Forelimb muscle (tissue), 1 donor: ENCODE measurements around the gene MISP3. TPM values are rescaled to one million over a fixed set of nuclear protein-coding genes. Genes with fewer than 3 reads are reported as not detected.
A peak's percentile ranks its signal among the peaks of the same experiment; 100 is the strongest.

Experiments used
- DNase-seq: peaks from one replicate; pipeline ENCODE4 v3.0.0-alpha.2; 2013; ENCODE audit warnings: low read depth
- polyA plus RNA-seq: library from polyadenylated mRNA; unstranded; fragments of 120-200 nt; gene quantifications from one replicate; pipeline ENCODE4 v1.2.1, GENCODE V29; 2013; ENCODE audit not compliant: insufficient read length

Gene MISP3
- polyA plus RNA-seq, 1 donor: 0.65 TPM

- DNase-seq: no peak
Observed at GRCh38 chr19:14102756-14103155, 30.2 kb downstream of the MISP3 start.

DNA sequence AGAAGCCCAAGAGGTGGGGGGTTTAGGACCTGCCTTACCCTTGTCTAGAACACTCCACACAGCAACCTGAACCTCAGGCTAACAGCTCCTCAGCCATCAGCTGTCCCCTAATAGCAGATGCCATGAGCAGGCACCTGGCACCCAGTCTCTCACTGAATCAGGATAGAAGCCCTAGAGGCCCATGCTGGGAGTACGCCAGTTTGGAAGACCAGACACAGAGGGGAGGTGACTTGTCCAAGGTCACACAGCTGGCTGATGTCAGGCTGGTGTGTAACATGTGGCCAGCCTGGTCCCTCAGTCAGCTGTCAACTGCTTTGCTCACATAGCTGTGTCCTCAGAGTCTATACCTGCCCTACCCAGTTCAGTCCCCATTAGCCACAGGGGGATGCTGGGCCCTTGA is 30.7 kb downstream of the MISP3 start:
- DNase-seq: no peak

DNA sequence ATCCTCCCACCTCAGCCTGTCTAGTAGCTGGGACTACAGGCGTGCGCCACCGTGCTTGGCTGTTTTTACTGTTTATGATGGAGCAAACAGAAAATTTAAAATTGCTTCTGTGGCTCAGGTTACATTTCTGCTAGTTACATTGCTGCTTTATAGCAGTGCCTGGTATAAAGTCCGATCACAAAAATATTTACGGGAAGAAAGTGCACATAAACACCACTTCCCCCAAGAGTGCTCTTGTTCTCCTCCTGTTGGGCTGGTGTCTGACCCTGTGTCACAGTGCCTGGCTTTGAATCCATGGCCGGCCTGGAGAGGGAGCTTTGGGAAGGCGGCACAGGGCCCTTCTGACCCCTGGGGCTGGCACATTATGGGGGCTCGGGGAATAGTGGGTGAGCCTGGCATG is 33.1 kb downstream of the MISP3 start:
- no peak for DNase-seq

DNA sequence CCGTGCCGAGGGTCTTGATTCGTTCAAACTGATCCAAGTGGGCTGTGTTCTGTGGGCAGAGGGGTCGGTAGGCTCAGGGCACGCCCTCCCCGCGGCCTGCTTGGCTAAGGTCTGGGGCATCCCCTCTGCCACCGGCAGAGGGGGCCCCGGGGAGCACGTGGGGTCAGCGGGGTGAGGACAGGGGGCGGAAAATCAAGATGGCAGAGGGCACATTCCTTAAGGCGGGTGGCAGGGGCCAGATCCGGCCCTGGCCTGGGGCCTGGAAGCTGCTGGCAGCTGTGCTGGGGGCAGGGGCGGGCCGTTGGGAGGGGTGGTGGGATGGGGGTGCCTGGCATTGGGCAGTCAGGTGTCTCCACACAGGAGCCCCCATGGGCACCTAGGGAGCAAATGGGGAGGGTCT is 34.3 kb downstream of the MISP3 start:
- no peak for DNase-seq

- no peak for DNase-seq
Observed at GRCh38 chr19:14107581-14108461, 35.2 kb downstream of the MISP3 start.

- no peak for DNase-seq
Observed at GRCh38 chr19:14110650-14111049, 38.1 kb downstream of the MISP3 start.

GRCh38 chr19:14111486-14111885 is 38.9 kb downstream of the MISP3 start:
- DNase-seq: no peak

DNA sequence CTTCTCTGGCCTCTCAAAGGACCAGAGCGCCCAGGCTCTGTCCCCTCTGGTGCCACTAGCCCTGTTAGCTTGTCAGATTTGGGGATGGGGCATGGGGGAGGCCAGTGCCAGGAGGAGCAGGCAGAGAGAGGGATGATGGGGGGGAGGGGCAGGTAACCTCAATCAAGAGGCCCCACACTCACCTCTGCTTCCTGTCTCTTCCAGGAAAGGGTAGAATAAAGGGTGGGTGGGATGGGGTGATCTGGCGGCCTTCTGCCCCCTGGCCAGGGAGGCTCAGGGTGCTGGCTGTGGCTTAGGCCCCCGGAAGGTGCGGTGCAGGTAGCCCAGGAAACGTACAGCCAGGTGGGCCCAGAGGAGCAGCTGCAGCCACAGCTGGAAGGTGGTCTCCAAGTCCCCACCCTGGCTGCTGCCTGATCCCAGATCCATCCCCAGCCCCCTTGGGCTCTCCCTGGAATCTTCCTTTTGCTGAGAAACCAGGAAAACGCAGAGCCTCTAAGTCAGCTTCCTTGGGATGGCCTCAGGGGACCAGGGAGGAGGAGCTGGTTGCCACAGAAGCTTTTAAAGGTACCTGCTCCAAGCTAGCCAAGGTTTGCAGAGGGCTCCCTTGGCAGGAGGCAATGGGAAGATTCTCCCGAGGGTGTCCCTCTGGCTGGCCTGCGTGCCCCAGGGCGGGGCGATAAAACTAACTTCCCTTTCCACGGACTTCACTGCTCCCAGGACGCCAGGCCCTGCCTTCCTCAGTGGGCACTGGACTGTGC is 39.6 kb downstream of the MISP3 start:
- no peak for DNase-seq

GRCh38 chr19:14112809-14113385 is 40.3 kb downstream of the MISP3 start:
- no peak for DNase-seq

DNA sequence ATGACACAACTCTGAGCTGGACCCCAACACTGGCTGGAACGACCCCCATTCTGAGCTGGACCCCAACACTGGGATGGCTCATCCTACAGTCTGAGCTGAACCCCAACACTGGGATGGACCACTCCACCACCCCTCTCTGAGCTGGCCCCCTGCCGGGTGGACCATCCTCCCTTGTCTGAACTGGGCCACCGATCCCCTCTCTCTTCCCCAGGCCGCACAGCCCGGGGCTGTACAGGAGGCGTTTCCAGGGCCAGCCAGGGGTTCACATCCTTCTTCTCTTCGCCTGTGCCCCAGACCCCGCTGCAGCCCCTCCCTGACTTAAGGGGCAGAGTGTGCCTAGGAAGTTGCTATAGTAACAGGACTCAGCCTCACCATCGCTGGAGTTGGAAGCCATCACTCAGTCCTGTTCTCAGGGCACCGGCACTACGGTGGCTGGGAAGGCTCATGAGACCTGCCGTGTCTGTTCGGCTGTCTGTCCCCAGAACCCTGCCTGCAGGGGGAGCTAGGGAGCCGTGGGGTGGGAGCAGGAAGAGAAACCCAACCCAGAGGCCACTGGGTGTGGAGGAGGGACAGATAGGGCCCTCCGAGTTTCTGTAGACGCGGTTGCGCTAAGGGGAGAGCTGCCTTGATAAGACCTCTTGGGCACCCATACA is 41.3 kb downstream of the MISP3 start:
- no peak for DNase-seq

DNA sequence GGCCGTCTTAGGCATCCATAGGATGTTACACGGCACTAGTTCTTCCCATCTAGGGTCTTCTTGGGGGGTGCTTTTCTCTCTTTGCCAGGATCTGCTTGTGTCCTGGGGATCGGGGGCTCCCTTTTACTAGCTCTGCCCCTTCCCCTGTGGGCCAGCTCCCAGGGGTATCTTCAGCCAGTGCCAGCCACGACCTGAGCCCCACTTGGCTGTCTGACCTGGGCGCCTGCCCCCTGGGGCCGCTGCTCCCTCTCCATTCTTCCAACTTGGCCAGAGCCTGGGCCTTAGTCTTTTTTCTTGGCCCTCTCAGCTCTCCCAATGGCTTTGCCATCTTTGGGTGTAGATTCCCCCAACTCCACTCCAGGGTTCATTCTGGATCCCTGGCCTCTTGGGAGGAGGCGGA is 41.9 kb downstream of the MISP3 start:
- DNase-seq: no peak

DNA sequence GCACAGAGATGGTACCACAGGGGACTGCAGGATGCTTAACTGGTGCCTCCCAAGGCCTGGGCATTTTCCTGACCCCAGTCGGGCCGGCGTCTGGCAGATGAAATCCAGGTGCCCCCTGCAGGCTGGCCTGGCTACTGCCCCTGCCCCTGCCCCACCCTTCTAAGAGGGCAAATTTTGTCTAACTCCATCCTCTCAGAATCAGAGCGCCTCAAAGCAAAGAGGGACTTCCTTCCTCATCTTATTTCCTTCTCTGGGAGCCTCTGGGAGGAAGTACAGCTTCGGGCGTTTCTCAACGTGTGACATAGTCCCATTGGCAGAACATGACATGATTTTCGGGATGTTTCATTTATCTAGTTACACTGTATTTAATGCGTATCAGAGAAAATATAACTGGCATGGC is 42.3 kb downstream of the MISP3 start:
- DNase-seq: no peak

DNA sequence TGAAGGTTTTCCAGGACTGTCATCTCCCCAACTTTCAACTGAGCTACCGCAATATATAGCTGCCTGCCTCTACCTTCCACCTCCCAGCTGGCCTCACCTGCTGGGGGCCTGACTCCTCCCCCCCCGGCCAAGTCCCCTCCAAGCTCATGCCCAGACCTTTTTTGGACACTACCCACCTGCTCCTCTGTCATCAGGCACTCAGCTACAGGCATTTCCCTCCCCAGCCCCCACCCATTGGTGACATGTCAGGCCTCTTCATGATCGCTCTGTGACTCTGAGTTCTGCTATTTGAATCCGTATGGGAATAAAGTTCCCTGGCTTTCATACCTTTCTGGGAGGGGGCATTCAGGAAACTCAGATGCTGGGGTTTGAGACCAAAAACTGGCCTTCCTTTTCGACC is 43.2 kb downstream of the MISP3 start:
- DNase-seq: no peak

DNA sequence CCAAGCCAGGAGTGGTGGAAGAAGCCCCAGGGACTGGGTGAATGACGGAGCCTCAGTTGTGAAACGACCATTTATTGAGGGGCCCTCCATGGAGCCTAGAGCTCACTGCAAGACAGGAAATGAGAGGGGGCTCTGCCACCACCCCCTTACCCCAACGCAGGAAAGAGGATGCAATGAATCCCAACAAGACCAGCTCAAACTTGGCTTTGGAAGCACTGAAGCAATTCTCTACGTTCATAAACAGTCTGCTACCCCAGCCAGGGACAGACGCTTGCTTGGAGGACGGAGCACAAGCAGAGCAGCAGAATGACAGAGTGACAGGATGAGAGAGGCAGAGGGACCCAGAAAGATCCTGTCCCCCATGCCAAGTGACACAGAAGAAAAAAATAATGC is 43.9 kb downstream of the MISP3 start:
- no peak for DNase-seq

DNA sequence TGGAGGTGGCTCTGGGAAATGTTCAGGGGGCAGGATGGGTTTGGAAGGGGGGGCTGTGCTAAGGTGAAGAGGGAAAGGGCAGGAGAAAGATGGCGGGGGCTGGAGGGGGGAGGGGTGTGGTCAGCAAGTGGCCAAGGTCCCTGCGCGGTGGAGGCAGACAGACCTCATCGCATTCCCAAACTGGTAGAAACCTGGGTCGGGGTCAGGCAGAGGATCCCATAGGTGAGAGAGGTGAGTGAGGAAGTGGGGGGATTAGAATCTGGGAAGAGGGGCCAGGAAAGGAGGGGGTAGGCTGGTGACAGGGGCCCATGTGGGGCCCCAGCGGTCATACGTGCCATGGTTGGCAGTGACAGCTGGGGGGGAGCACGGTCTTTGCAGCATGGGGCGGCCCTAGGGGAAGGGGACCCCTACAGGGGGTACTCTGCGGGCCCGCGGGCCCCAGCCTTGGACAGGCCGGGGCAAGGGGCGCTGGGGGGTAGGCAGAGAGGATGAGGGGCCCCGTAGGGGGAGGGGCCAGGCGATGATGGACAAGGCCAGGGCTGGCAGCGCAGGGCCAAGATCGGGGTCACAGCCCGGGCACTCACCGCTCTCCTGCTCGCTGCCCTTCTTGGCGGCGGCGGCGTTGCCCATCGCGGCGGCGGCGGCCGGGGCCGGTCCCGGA is 44.5 kb downstream of the MISP3 start:
- DNase-seq: no peak

GRCh38 chr19:14117668-14118164 is 45.1 kb downstream of the MISP3 start, which contains the start of gene PRKACA:
PRKACA (minus strand) TSS chr19:14117762; CDS start chr19:14117547, 215 bp downstream.
- peak; percentile 95 for DNase-seq

DNA sequence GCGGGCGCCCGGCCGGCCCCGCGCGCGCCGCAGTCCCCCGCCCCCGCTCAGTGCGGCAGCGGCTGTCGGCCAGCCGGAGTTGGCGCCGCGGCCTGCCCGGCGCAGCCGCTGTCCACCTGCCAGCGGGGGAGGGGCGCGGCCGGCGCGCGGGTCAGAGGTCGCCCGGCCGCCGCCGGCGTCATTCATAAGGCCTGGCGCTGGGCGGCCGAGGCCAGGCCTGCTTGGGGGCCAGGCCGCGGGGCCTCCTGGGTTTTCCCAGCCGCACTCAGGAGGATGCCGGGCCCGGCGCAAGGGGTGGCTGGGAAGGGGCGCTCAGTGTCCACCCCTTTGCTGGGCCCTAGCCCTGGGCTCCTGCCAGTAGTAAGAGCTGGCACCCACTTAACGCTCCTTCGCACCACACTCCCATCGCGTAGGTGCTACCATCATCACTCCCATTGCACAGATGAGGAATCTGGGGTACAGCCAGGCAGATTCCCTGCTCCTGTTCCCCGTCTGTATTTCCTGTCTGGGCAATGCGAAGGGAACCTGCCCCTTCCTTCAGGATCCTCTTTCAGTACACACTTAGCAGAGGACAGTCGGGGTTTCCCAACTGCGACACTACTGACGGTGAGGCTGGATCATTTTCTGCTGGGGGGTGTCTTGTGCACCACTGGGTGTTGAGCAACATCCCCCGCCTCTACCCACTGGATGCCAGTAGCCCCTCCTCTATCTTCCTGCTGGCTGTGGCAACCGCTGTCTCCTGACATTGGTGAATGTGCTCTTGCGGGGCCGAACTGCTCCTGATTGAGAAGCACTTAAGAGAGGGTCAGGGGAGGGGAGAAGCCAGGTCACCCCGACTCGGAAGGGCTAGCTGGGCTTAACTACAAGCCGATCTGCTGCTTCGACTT is 45.8 kb downstream of the MISP3 start:
- no peak for DNase-seq

- no peak for DNase-seq
Observed at GRCh38 chr19:14119146-14119545, 46.6 kb downstream of the MISP3 start.

GRCh38 chr19:14119644-14120496 is 47.3 kb downstream of the MISP3 start:
- DNase-seq: no peak

DNA sequence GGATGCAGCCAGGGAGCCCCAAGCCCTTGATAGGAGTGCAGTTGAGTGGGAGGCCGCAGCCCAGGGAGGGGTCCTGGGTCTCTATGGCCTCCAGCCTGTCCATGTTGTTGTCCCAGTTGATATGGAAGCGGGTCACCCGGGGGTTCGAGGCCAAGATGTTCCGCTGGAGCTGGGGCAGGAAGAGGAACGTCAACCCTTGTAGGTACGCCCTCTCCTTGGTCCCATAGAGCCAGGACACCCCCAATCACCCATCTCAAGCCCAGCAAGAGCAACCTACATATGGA is 47.9 kb downstream of the MISP3 start:
- DNase-seq: no peak
